ENCODE measurements around the gene SLC7A11. TPM values are rescaled to one million over a fixed set of nuclear protein-coding genes. Genes with fewer than 3 reads are reported as not detected.

Gene SLC7A11
- total RNA-seq, 2 donors from 2014 or later = 3.3 to 3.4 TPM

DNA sequence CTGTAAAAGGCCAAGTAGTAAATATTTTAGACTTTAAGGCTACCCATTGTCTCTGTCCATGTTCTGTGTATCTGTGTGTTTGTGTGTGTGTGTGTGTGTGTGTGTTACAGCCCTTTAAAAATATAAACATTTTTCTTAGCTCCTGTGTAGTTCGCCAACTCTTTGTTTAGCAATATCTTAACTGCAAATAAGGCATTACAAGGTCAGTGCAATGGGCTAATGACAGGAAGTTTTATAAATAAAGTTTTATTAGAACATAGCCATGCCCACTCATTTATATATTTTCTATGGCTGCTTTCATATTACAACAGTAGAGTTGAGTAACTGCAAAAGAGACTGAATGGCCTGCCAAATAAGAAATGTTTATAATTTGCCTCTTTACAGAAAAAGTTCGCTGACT is 5.9 kb upstream of the SLC7A11 start:
- Histone ChIP-seq H3K4me3 (no peak overlapping the region), H3K36me3 (replicated peaks in 1 of 2; ENCODE audit: insufficient read depth in 1 of 2, low read depth in 2 of 2) (no peaks in the 10 kb centered on the region), H3K27me3 (no peaks in the 10 kb centered on the region), H3K4me1 (no peaks in the 10 kb centered on the region), H3K9me3 (no peaks in the 10 kb centered on the region), H3K27ac (no peak overlapping the region)
- WGBS, 2 donors = 74 to 84% methylated on average over 2 of the region's 2 CpGs
- ATAC-seq (no peak), DNase-seq (no peak)
- intact Hi-C loops (cut with DNase I) = no loop called here
- TF ChIP-seq POLR2A (IDR thresholded peaks at IDR 0.05) = no peak
- TF ChIP-seq, protein P1, sequence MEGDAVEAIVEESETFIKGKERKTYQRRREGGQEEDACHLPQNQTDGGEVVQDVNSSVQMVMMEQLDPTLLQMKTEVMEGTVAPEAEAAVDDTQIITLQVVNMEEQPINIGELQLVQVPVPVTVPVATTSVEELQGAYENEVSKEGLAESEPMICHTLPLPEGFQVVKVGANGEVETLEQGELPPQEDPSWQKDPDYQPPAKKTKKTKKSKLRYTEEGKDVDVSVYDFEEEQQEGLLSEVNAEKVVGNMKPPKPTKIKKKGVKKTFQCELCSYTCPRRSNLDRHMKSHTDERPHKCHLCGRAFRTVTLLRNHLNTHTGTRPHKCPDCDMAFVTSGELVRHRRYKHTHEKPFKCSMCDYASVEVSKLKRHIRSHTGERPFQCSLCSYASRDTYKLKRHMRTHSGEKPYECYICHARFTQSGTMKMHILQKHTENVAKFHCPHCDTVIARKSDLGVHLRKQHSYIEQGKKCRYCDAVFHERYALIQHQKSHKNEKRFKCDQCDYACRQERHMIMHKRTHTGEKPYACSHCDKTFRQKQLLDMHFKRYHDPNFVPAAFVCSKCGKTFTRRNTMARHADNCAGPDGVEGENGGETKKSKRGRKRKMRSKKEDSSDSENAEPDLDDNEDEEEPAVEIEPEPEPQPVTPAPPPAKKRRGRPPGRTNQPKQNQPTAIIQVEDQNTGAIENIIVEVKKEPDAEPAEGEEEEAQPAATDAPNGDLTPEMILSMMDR (IDR thresholded peaks at IDR 0.05) = no peak

DNA sequence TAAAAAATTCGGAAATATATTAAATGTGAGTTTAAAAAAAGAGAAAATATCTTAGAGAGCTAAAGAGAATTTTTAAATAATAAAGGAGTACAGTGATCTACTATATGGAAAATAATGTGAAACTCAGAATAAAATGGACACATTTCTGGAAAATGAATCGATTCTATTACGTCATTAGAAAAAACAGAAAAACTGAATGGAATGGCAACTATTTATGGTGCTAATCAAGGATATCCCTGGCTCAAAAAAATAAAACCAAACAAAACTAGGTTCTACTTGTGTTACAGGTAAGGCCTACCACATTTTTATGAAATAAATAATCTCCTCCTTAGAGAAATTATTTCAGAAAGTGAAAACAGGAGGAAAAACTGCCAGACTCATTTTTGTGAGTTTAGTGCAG is 5.5 kb upstream of the SLC7A11 start:
- Histone ChIP-seq H3K4me1 (no peaks in the 10 kb centered on the region), H3K9me3 (no peaks in the 10 kb centered on the region), H3K27me3 (no peaks in the 10 kb centered on the region), H3K4me3 (no peak overlapping the region), H3K36me3 (replicated peaks in 1 of 2; ENCODE audit: insufficient read depth in 1 of 2, low read depth in 2 of 2) (no peaks in the 10 kb centered on the region), H3K27ac (no peak overlapping the region)
- DNase-seq (no peak), ATAC-seq (no peak)
- TF ChIP-seq, protein P1 (IDR thresholded peaks at IDR 0.05) = no peak
- TF ChIP-seq POLR2A (IDR thresholded peaks at IDR 0.05) = no peak
- WGBS, 2 donors = 93 to 94% methylated on average over 3 of the region's 3 CpGs
- intact Hi-C loops (cut with DNase I) = no loop called here

DNA sequence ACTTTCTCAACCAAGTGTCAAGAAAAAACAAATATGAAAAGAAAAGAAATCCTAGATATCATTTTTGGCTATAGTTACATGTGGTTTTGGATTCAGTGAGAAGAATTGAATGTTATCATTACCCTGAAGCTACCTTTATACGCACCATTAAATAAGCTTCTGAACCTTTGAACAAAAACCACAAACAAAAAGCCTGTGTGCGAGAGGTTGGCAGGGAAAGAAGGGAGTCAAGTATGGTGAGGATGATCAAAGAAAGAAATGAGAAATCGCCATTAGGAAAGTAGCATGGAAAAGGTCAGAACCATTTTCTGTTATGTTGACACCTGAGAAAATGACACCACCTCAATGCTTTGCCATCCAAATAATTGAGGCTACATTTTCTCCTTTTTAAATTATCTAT is 1.2 kb upstream of the SLC7A11 start:
- Histone ChIP-seq H3K4me1 (peaks cover 18% of the 10 kb centered on the region), H3K9me3 (no peaks in the 10 kb centered on the region), H3K27me3 (no peaks in the 10 kb centered on the region), H3K36me3 (replicated peaks in 1 of 2; ENCODE audit: insufficient read depth in 1 of 2, low read depth in 2 of 2) (no peaks in the 10 kb centered on the region), H3K27ac (no peak overlapping the region), H3K4me3 (no peak overlapping the region)
- no peak for ATAC-seq
- TF ChIP-seq, protein P1 (IDR thresholded peaks at IDR 0.05) = no peak
- no peak for TF ChIP-seq POLR2A (IDR thresholded peaks at IDR 0.05)
- no peak for DNase-seq
- intact Hi-C loops (cut with DNase I) = no loop called here
- WGBS, 2 donors = 92 to 94% methylated on average over 3 of the region's 3 CpGs

DNA sequence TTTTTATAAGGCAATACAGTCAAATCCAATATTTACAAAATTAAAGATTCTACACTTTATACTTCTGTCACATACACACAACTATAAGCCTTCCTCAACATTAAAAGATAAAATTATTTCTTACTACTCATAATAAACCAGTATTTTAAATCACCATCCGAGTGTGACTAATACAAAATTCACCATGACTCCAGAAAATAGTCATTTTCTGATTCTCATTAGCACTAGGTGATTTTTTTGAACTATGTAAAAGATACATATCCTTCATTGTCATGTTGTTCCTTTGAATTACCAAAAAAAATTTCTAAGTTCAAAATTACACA is 646 bp upstream of the SLC7A11 start:
- Histone ChIP-seq H3K4me3 (no peak overlapping the region), H3K27ac (peak overlapping the region in 3 of 4 donors; percentile 72 to 94 (median 88)), H3K4me1 (peaks cover 18% of the 10 kb centered on the region), H3K9me3 (no peaks in the 10 kb centered on the region), H3K36me3 (replicated peaks in 1 of 2; ENCODE audit: insufficient read depth in 1 of 2, low read depth in 2 of 2) (no peaks in the 10 kb centered on the region), H3K27me3 (no peaks in the 10 kb centered on the region)
- no peak for TF ChIP-seq POLR2A (IDR thresholded peaks at IDR 0.05)
- TF ChIP-seq, protein P1 (IDR thresholded peaks at IDR 0.05) = no peak
- intact Hi-C loops (cut with DNase I) = no loop called here
- no peak for DNase-seq
- 14 to 56% methylated on average over 1 of the region's 1 CpG for WGBS, 2 donors
- no peak for ATAC-seq

DNA sequence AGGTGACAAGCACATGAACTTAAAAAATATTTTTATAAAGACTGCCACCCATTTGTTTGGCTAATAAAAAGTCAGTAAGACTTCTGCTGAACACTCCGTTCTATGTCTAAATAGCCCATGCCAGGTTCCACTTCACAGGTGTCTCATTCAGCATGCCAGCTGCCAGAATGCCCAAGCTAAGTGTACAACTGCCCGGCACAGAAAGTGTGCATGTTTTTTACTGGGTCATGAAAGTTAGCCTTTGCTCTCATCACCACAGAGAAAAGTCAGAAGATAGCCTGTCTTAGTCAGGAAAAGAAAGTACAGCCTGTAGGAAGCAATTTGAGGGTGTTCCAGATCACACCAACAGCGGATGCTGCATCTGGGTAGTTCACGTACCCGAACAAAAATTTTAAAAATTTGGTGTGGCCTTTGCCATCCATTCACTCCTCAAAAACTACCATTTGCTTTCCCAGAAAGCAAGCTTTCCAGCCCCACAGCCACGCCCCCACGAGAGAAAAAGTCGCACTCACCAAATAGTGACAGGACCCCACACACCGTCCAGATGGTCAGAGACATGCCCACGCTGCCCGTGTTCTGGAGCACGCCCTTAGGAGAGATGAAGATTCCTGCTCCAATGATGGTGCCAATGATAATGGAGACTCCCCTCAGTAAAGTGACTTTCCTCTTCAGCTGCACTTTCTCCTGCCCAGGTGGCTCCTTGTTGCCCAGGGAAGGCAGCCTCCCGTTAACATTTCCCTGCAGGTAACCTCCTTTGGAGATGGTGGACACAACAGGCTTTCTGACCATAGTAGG is 671 bp downstream of the SLC7A11 start:
- TF ChIP-seq, protein P1 (IDR thresholded peaks at IDR 0.05) = no peak
- no peak for TF ChIP-seq POLR2A (IDR thresholded peaks at IDR 0.05)
- ATAC-seq = peak; percentile 36
- Histone ChIP-seq H3K4me3 (peak overlapping the region; percentile 5 to 13), H3K27me3 (no peaks in the 10 kb centered on the region), H3K4me1 (peaks cover 18% of the 10 kb centered on the region), H3K9me3 (no peaks in the 10 kb centered on the region), H3K36me3 (replicated peaks in 1 of 2; ENCODE audit: insufficient read depth in 1 of 2, low read depth in 2 of 2) (no peaks in the 10 kb centered on the region), H3K27ac (peak overlapping the region; percentile 72 to 94 (median 89))
- 33 to 39% methylated on average over 13 of the region's 13 CpGs for WGBS, 2 donors
- intact Hi-C loops (cut with DNase I) = no loop called here
- DNase-seq = peak; percentile 51 to 63 (median 54)

Data from body of pancreas (tissue), 4 donors.